ENCODE results near the gene USP48. TPM values are rescaled to one million over a fixed set of nuclear protein-coding genes. Genes with fewer than 3 reads are reported as not detected.
"Not testable (repeated sequence)": the region's sequence is repeated elsewhere in the genome, so short reads cannot be mapped to it uniquely, and the experiment has no call there.

Gene USP48
- total and polyA plus RNA-seq, 12 donors: 13.8 to 45.0 (median 36.1) TPM

DNA sequence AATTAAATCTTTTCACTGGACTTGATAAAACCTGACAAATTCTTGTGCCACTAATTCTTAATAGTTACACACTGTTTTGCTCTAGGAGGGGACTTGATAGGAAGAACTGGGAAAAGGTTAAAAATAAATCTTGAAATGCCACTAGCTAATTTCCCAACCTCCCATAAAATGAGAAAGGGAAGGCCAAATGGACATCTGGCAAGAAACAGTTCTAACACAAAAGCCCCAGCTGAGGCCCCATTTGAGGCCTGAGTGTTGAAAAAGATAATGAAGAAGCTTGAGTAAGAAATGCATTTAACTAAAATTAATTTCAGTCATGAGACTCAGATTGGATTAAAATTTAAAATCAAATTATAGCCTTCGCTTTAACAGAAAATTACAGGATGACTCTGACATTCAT is 102.6 kb downstream of the USP48 start:
- Histone ChIP-seq H3K9me3 (peaks cover 0 to 10% (median 0%) of the 10 kb centered on the region in 11 donors), H3K36me3 (peaks cover 0 to 90% (median 17%) of the 10 kb centered on the region in 9 donors), H3K4me1 (no peaks in the 10 kb centered on the region), H3K27me3 (no peaks in the 10 kb centered on the region), H3K4me3 (no peak overlapping the region), H3K27ac (no peak overlapping the region)
- WGBS, 2 donors: 87 to 97% methylated on average over 1 of the region's 1 CpG
- TF ChIP-seq CTCF (IDR thresholded peaks at IDR 0.05): no peak
- intact Hi-C loops (cut with DNase I): no loop called here
- DNase-seq (no peak), ATAC-seq (no peak)

DNA sequence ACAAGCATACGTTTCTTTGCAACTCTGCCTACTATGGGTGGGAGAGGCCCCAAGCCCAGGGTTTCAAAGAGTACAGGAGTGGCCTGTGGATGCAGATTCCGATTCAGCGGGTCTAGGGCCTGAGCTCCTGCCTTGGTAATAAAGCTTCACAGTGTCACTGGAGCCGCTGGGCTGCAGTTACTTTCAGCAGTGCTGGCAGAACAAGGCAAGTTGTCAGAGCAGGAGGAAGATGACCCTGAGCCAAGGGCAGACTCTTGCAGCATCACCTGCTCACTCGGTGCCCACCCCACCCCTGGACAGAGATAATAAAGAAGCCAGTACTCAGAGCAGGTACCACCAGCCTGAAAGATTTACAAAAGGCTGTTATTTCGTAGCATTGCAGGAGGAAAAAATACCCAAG is 105.8 kb downstream of the USP48 start:
- no peak overlapping the region for H3K27ac ChIP-seq
- H3K4me3 ChIP-seq: no peak overlapping the region
- intact Hi-C loops (cut with DNase I): no loop called here
- peaks cover 0 to 58% (median 11%) of the 10 kb centered on the region in 9 donors for H3K36me3 ChIP-seq
- DNase-seq (no peak), ATAC-seq (no peak)
- WGBS, 2 donors: 85 to 89% methylated on average over 6 of the region's 6 CpGs
- no peaks in the 10 kb centered on the region for H3K27me3 ChIP-seq
- no peak for TF ChIP-seq CTCF (IDR thresholded peaks at IDR 0.05)
- H3K4me1 ChIP-seq: peaks cover 11 to 19% (median 18%) of the 10 kb centered on the region in 9 donors
- no peaks in the 10 kb centered on the region for H3K9me3 ChIP-seq

- no peak for TF ChIP-seq CTCF (IDR thresholded peaks at IDR 0.05)
- WGBS, 2 donors: 88 to 92% methylated on average over 10 of the region's 10 CpGs
Observed at GRCh38 chr1:21674957-21675356, 108.0 kb downstream of the USP48 start.

DNA sequence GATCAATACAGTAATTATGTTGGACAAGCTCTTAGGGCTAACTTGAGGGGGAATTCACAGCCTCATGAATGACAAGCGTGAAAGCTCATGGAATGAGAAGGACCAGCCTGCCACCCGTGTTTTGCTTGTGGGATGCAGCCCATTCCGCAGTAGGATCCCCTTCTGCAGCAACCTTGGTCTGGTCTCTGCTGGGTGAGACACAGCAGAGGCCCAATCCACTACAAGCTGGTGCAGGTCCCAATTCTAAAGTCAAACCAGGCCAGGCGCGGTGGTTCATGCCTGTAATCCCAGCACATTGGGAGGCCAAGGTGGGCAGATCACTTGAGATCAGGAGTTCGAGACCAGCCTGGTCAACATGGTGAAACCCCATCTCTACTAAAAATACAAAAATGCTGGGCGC is 109.1 kb downstream of the USP48 start:
- Histone ChIP-seq H3K36me3 (peaks cover 0 to 25% (median 6%) of the 10 kb centered on the region in 9 donors), H3K27me3 (peaks cover under 1 to 29% (median 11%) of the 10 kb centered on the region in 7 donors), H3K4me1 (peaks cover 15 to 46% (median 40%) of the 10 kb centered on the region in 9 donors), H3K27ac (peak overlapping the region in 7 of 10 donors; percentile 7 to 53 (median 25))
- H3K4me3 ChIP-seq; H3K9me3 ChIP-seq; DNase-seq; ATAC-seq; intact Hi-C loops (cut with DNase I): not testable (repeated sequence)
- WGBS, 2 donors: 85 to 91% methylated on average over 7 of the region's 7 CpGs

More at GRCh38 chr1:21674957-21675356, 108.0 kb downstream of the USP48 start:
- ATAC-seq: no peak
- intact Hi-C loops (cut with DNase I): no loop called here
- Histone ChIP-seq H3K4me1 (peaks cover 11 to 36% (median 29%) of the 10 kb centered on the region in 9 donors), H3K27ac (no peak overlapping the region), H3K9me3 (no peaks in the 10 kb centered on the region), H3K36me3 (peaks cover 0 to 36% (median 7%) of the 10 kb centered on the region in 9 donors), H3K4me3 (no peak overlapping the region), H3K27me3 (peaks cover 0 to 18% (median 0%) of the 10 kb centered on the region in 7 donors)
- no peak for DNase-seq

- intact Hi-C loops (cut with DNase I): no loop called here
- H3K27ac ChIP-seq: peak overlapping the region in 8 of 10 donors; percentile 7 to 53 (median 34)
- WGBS, 2 donors: 2 to 45% methylated on average over 9 of the region's 9 CpGs
- no peak overlapping the region for H3K4me3 ChIP-seq
- no peaks in the 10 kb centered on the region for H3K9me3 ChIP-seq
- peaks cover 0 to 20% (median under 1%) of the 10 kb centered on the region in 9 donors for H3K36me3 ChIP-seq
- ATAC-seq (peak; percentile 42 to 84 (median 77)), DNase-seq (peak; percentile 66 to 82)
- H3K4me1 ChIP-seq: peaks cover 18 to 51% (median 45%) of the 10 kb centered on the region in 9 donors
- no peak for TF ChIP-seq CTCF (IDR thresholded peaks at IDR 0.05)
- peaks cover 6 to 34% (median 16%) of the 10 kb centered on the region in 7 donors for H3K27me3 ChIP-seq
Observed at GRCh38 chr1:21673277-21673780, 109.6 kb downstream of the USP48 start.

Measured in heart right ventricle (tissue), 16 donors.